Fibroblast of mammary gland (primary cell): Measurements from ENCODE around the gene CNTN3.

ENCODE experiments used
- DNase-seq: peaks from one replicate; pipeline ENCODE4 v3.0.0-alpha.2; 2010; ENCODE audit warnings: low read depth
- H3K4me3 ChIP-seq: 2 replicates; pipeline ENCODE4 v1.5.1; 2011; ENCODE audit warnings: low read depth, mild to moderate bottlenecking, low read length, moderate library complexity; ENCODE audit not compliant: control insufficient read depth
- TF ChIP-seq, protein P1 (sequence below): conservative IDR thresholded peaks from 2 replicates; pipeline ENCODE4 v1.5.1; 2011; ENCODE audit warnings: low read depth, low read length, inconsistent platforms; ENCODE audit not compliant: control insufficient read depth, insufficient read depth

The CNTN3 gene

GRCh38 chr3:74605437-74605836 is 9.0 kb downstream of the CNTN3 start:
- DNase-seq = no peak
- TF ChIP-seq, protein P1, sequence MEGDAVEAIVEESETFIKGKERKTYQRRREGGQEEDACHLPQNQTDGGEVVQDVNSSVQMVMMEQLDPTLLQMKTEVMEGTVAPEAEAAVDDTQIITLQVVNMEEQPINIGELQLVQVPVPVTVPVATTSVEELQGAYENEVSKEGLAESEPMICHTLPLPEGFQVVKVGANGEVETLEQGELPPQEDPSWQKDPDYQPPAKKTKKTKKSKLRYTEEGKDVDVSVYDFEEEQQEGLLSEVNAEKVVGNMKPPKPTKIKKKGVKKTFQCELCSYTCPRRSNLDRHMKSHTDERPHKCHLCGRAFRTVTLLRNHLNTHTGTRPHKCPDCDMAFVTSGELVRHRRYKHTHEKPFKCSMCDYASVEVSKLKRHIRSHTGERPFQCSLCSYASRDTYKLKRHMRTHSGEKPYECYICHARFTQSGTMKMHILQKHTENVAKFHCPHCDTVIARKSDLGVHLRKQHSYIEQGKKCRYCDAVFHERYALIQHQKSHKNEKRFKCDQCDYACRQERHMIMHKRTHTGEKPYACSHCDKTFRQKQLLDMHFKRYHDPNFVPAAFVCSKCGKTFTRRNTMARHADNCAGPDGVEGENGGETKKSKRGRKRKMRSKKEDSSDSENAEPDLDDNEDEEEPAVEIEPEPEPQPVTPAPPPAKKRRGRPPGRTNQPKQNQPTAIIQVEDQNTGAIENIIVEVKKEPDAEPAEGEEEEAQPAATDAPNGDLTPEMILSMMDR = no peak
- no peak overlapping the region for H3K4me3 ChIP-seq

DNA sequence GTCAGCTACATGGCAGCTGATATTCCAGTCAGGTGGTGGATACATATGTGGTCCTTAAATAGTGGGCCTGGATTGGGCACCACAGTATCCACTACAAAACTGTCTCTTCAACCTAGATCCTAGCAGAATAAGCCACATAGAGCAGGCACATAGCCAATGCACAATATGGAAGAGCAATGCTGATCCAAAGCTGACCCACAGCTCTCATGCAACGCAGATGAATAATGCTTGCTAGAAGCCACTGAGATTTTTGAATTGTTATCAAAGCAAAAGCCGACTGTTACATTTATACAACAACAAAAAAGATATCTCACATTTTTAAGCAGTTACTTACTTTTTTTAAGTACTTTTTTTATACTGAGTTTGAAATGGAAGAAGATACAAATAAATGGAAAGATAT is 11.2 kb downstream of the CNTN3 start:
- TF ChIP-seq, protein P1 = no peak
- H3K4me3 ChIP-seq = no peak overlapping the region
- peak; percentile 9 for DNase-seq

GRCh38 chr3:74602471-74602870 is 12.0 kb downstream of the CNTN3 start:
- no peak for DNase-seq
- TF ChIP-seq, protein P1 = no peak
- H3K4me3 ChIP-seq = no peak overlapping the region

GRCh38 chr3:74601793-74602192 is 12.7 kb downstream of the CNTN3 start:
- H3K4me3 ChIP-seq = no peak overlapping the region
- TF ChIP-seq, protein P1 = no peak
- no peak for DNase-seq

- TF ChIP-seq, protein P1 = no peak
- peak; percentile 92 for DNase-seq
- no peak overlapping the region for H3K4me3 ChIP-seq
Observed at GRCh38 chr3:74599564-74599963, 14.9 kb downstream of the CNTN3 start.

DNA sequence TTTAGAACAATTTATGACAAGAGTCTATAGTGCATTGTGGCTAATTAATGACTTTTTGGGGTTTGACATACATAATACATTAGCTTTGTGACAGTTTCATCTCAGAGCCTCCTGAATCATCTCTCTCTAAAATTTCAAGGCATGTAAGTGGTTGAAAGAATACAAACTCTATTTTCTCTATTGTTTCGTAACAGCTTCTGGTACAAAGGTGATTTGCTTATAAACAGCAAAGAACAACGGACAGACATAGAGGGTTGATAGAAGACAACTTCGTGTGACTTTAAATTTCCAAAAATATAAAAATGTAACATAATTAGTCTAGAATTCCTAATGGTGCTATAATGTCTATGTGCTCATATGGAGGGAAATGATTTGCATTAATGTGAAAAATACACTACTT is 21.3 kb downstream of the CNTN3 start:
- no peak for DNase-seq
- TF ChIP-seq, protein P1 = no peak

GRCh38 chr3:74592359-74592758 is 22.1 kb downstream of the CNTN3 start:
- DNase-seq = peak; percentile 58
- H3K4me3 ChIP-seq = no peak overlapping the region

More for the DNA sequence above, 21.3 kb downstream of the CNTN3 start:
- H3K4me3 ChIP-seq = no peak overlapping the region

More at GRCh38 chr3:74592359-74592758, 22.1 kb downstream of the CNTN3 start:
- TF ChIP-seq, protein P1 = no peak
